ENCODE measurements around the gene SCAF1.

The SCAF1 gene

GRCh38 chr19:49666120-49666444, 24.1 kb downstream of the SCAF1 start:
- no peak for DNase-seq (ENCODE audit: low read depth in 2 of 2)

GRCh38 chr19:49667473-49667872, 25.5 kb downstream of the SCAF1 start:
- no peak for DNase-seq (ENCODE audit: low read depth in 2 of 2)

GRCh38 chr19:49669516-49669915, 27.5 kb downstream of the SCAF1 start:
- no peak for DNase-seq (ENCODE audit: low read depth in 2 of 2)

GRCh38 chr19:49672131-49672919, 30.3 kb downstream of the SCAF1 start:
- DNase-seq (ENCODE audit: low read depth in 2 of 2): peak; percentile 68 to 70

GRCh38 chr19:49676136-49676783, 34.3 kb downstream of the SCAF1 start:
- peak; percentile 45 to 63 for DNase-seq (ENCODE audit: low read depth in 2 of 2)

- peak; percentile 95 to 99 for DNase-seq (ENCODE audit: low read depth in 2 of 2)
Measured at GRCh38 chr19:49676784-49677230, 34.8 kb downstream of the SCAF1 start.

GRCh38 chr19:49677231-49677900, 35.4 kb downstream of the SCAF1 start, which contains the start of gene PRMT1:
Gene PRMT1 (plus strand): TSS chr19:49677271. CDS start chr19:49677281, 10 bp downstream.
- DNase-seq (ENCODE audit: low read depth in 2 of 2): peak; percentile 34 to 49

GRCh38 chr19:49677901-49678674, 36.1 kb downstream of the SCAF1 start:
- DNase-seq (ENCODE audit: low read depth in 2 of 2): peak; percentile 60 to 63

GRCh38 chr19:49678985-49679770, 37.2 kb downstream of the SCAF1 start:
- no peak for DNase-seq (ENCODE audit: low read depth in 2 of 2)

- no peak for DNase-seq (ENCODE audit: low read depth in 2 of 2)
Measured at GRCh38 chr19:49679771-49680413, 37.9 kb downstream of the SCAF1 start.

- DNase-seq (ENCODE audit: low read depth in 2 of 2): peak; percentile 95 to 96
Measured at GRCh38 chr19:49680421-49681351, 38.7 kb downstream of the SCAF1 start.

GRCh38 chr19:49681830-49682229, 39.8 kb downstream of the SCAF1 start:
- DNase-seq (ENCODE audit: low read depth in 2 of 2): no peak

- no peak for DNase-seq (ENCODE audit: low read depth in 2 of 2)
Measured at GRCh38 chr19:49682274-49682673, 40.3 kb downstream of the SCAF1 start.

GRCh38 chr19:49683814-49684250, 41.8 kb downstream of the SCAF1 start:
- no peak for DNase-seq (ENCODE audit: low read depth in 2 of 2)

- DNase-seq (ENCODE audit: low read depth in 2 of 2): no peak
Measured at GRCh38 chr19:49684251-49684982, 42.4 kb downstream of the SCAF1 start.

GRCh38 chr19:49684983-49685553, 43.1 kb downstream of the SCAF1 start:
- DNase-seq (ENCODE audit: low read depth in 2 of 2): no peak

- no peak for DNase-seq (ENCODE audit: low read depth in 2 of 2)
Measured at GRCh38 chr19:49685845-49686332, 43.9 kb downstream of the SCAF1 start.

- no peak for DNase-seq (ENCODE audit: low read depth in 2 of 2)
Measured at GRCh38 chr19:49686503-49687088, 44.6 kb downstream of the SCAF1 start.
